ENCODE measurements around the gene PCAT7.
"Not testable (repeated sequence)": the region's sequence is repeated elsewhere in the genome, so short reads cannot be mapped to it uniquely, and the experiment has no call there.

Gene PCAT7

GRCh38 chr9:94554439-94555331 lies at the start of gene PCAT7:
Gene PCAT7 (plus strand): TSS chr9:94555083.
- DNase-seq: peak; percentile 17

DNA sequence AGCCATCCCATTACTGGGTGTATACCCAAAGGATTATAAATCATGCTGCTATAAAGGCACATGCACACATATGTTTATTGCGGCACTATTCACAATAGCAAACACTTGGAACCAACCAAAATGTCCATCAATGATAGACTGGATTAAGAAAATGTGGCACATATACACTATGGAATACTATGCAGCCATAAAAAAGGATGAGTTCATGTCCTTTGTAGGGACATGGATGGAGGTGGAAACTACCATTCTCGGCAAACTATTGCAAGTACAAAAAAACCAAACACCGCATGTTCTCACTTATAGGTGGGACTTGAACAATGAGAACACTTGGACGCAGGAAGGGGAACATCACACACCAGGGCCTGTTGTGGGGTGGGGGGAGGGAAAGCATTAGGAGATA lies 48.5 kb upstream of the PCAT7 start:
- DNase-seq: not testable (repeated sequence)

DNA sequence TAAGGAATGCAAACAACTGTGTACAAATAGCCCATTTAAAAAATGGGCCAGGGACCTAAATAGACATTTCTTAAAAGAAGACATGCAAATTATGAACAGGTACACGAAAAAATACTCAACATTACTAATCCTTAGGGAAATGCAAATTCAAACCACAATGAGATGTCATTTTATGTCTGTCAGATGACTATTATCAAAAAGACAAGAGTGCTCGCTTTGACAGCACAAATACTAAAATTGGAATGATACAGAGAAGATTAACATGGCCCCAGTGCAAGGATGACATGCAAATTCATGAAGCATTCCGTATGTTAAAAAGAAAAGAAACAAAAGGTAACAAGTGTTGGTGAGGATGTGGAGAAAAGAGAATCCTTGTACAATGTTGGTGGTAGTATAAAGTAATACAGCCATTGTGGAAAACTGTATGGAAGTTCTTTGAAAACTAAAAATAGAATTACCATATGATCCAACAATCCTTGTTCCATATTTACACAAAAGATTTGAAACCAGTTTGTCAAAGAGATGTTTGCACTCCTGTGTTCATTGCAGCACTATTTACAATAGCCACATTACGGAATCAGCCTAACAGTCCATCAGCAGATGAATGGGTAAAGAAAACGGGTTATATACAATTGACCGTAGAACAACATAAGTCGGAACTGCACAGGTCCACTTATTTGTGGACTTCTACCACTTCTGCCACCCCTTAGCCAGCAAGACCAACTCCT lies 47.2 kb upstream of the PCAT7 start:
- no peak for DNase-seq

DNA sequence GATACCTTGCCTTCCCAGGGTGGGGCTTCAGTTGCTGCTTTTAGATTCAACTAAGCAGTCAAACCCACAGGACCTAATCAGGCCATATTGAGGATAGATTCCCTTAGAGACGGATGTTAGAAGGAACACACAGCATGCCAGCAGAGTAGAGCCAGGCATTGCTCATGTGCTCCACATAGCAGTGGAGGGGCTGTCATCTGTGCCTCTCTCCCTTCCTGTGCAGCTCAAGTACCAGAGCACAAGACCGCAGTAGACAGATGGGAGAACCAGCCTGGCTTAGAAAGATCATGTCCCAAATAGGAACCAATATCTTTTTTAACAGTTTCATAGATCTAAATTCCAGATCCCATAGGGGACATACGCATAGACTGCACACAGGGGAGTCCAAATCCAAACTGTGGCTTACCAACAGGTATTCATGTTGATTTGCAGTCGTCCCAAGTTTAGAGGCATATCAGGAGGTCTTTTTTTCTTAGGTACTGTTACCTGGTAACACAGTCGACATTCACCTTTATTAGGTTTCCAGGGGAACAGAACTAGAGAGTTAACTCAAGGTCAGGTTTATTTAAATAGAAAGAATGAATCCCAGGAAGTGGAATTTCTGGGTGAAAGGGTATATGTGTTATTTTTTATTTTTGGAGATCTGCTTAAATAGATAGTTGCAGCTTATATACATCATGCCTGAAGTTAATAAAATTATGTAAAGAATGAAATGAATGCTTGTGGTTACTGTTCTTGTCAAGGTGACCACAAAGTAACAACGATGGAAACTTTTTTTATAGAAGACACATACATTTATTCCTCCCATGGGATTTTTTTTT lies 43.5 kb upstream of the PCAT7 start:
- DNase-seq: no peak

- no peak for DNase-seq
Observed at GRCh38 chr9:94511955-94512265, 43.0 kb upstream of the PCAT7 start.

DNA sequence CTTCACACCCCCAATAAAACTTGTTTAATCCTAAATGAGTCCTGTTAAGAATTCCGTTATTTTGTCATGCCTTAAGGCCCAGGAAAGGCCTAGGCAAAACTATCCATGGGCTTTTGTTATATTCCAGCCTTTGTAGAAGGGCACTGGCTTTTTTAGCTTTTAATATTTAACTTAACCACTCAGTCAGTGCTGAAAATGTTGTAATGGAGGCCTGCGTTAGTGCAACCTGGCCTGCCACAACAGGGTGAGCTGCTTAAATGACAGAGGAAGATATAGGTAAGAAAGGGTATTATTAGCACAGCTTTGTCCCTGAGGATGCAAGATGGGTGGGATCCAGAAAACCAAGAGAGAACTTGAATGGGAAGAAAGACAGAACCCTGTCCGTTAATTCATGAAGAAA lies 40.2 kb upstream of the PCAT7 start:
- no peak for DNase-seq

- no peak for DNase-seq
Observed at GRCh38 chr9:94517254-94517653, 37.6 kb upstream of the PCAT7 start.

GRCh38 chr9:94525396-94526035 lies 29.4 kb upstream of the PCAT7 start:
- no peak for DNase-seq

DNA sequence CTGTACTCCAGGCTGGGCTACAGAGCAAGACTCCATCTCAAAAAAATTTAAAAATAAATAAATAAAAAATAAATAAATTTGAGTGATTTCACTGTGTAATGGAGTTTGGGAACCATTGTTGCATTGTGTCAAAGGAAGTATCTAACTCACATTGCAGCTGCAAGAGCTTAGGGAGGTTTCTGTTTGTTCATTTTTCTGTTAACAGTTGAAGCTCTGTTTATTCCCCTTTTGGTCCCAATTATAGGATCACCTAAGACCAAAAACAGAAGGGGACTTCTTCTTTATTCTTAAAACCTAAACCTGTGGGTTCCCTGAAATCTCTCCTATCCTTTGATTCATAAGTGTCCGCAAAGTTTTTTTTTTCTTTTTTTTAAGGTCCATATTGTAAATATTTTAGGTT lies 28.6 kb upstream of the PCAT7 start:
- DNase-seq: no peak

DNA sequence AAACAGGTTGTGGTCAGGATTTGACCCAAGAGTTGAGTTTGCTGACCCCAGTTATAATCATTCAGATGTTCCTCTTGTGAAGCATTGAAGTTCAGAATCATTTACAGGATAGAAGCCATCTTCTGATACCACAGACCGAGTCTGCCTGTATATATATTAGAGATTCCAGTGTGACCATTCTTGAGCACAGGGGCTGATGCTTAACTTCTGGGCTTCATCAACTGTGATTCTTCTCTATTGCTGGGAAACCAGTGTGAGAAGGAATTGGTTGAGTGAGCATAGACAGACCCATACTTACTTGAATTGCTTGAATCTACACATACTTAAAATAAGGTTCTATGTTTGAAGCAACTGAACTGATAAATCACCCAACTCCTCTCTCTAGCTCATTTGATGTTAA lies 27.9 kb upstream of the PCAT7 start:
- no peak for DNase-seq

DNA sequence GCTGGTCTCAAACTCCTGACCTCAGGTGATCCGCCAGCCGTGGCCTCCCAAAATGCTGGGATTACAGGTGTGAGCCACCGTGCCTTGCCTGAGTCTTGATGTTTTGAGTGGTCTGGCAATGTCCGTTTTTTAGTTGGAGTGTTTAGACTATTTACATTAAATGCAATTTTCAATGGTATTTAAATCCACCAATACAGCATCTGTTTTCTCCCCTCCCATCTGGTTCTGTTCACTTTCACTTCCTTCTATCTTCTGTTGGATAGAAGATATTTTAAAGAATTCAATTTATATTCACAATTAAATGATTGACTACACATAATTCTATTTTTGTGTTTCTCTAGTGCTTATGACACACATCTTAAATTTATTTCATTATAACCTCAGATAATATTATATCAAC lies 26.0 kb upstream of the PCAT7 start:
- no peak for DNase-seq

DNA sequence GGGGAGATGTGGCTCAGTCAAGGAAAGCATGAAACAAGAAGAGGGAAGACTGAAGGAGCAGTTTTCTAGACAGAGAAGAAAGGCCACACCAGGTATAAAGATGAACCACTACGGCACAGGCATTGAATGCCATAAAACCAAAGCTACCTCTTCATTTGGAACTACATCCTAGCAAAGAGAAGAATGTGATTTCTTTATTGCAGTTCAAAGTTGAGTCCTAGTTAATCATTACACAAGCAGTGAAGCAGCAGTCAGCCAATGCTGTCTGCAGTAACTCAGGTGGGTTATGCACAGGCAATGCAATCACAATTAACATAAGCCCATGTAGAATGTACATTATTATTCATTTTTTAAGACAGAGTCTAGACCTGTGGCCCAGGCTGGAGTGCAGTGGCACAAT lies 21.7 kb upstream of the PCAT7 start:
- no peak for DNase-seq

GRCh38 chr9:94533601-94534000 lies 21.3 kb upstream of the PCAT7 start:
- no peak for DNase-seq

GRCh38 chr9:94534901-94535300 lies 20.0 kb upstream of the PCAT7 start:
- peak; percentile 5 for DNase-seq

- DNase-seq: no peak
Observed at GRCh38 chr9:94538908-94539307, 16.0 kb upstream of the PCAT7 start.

DNA sequence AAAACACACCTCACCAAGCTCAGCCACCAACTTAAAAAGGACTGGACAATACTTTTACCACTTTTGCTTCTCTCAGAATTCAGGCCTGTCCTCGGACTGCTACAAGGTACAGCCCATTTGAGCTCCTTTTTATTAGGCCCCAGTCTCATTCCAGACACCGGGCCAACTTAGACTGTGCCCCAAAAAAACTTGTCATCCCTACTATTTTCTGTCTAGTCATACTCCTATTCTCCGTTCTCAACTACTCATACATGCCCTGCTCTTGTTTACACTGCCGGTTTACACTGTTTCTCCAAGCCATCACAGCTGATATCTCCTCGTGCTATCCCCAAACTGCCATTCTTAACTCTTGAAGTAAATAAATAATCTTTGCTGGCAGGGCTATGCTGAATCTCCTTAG lies 10.5 kb upstream of the PCAT7 start:
- DNase-seq: not testable (repeated sequence)

DNA sequence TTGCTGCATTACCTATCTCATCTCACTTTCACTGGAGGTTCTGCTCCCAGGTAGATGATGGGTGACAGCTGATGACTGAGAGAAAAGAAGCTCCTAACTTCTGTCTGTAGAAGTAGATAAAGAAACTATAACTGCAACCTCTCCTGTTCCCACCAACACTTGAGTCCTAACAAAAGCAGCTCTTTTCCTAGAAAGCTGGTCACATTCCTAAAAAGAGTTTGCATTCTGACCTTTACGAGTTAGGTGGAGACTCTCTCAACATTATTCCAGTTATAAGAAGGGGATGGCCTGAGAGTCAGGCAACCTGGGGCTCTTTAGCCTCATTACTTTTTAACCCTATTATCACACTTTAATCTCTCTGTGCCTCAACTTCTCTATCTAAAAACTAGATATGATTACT lies 8.9 kb upstream of the PCAT7 start:
- DNase-seq: no peak

DNA sequence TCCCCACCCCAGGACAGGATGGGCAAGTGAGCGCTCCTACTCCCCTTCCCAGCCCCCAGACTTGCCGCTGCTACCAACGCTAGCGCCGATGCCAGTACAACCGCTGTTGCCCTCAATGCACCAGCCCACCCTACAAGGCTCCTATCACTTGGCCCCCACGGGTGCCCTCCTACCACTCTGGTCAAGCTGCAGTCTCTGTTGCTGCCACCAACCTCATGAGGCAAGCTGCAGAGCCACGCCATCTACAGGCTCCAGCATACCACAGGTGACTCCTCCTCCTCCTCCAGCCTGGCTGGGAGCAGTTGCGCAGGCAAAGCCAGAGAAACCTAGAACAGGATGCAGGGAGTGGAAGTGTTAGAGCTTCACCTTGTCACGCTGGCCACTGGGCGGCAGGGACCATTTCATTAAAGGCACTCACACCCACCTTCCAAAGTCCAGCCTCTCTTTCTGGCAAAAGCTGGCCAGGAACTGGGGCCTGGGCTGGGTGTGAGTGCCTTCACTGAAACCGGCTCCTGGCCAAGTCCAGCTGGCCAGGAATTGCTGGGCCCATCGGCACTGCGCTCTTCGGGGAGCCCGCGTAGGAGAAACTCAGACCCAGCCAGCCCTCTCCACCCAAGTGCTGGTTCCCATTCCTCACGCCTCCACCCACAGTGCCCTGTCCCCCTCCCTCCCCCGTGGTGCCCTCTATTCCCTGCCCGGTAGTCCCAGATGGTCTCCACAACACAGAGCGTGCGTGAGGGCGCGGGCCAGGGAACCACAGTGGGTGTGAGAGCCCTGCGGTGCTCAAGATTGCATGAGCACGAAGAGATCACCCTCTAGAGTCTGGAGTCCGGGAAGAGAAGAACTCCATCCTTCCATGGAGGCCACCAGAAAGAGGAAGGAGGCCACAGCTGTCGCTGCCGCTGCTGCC lies 1.6 kb upstream of the PCAT7 start:
- DNase-seq: no peak

GRCh38 chr9:94554078-94554438 lies 825 bp upstream of the PCAT7 start:
- DNase-seq: no peak

DNA sequence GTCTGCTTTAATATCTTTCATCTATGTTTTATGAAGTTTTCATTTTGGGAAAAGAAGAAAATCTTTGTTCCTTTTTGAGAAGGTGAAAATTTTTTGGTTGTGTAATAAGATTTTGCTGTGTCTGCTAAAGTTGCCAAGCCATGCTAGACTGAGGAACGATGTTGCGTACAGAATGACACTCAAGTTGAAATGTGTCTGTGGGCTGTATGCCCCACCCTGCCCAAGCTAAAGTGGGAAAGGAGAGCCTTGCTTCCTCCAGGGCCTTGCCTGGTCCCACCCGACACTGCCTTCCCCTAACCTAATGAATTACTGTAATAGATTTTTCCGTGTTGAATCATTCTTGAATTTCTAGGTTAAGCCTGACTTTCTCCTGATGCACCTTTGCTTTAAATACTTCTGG lies 2.5 kb downstream of the PCAT7 start:
- no peak for DNase-seq

DNA sequence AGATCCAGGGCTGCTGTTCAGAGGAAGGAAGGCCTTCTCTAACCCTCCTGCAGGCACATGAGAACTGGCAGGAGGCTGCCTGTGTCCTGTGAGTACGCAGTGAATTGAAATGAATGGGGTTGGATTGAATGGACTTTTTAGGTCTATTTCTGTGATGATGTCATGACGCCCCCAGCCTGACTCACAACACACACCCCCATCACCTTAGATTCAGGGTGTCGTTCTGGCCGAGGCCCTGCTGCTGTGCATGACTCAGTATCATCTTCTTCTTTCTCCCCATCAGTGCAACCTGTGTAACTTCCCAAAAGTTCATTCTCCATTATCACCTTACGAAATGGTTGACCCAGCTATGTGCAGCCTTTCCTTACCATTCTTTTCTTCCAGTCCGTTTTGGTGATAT lies 5.4 kb downstream of the PCAT7 start:
- no peak for DNase-seq

- DNase-seq: no peak
Observed at GRCh38 chr9:94563548-94563947, 8.7 kb downstream of the PCAT7 start.

Measured in HCEC 1CT (cell line).